OCI-LY1 (cell line): Measurements from ENCODE around the gene MACROD1.

Source experiments
- H2AFZ ChIP-seq: fragments of 200-600 bp; sonication (generic), shearing (Covaris generic); 2 replicates; pipeline ENCODE4 v1.6.0; 2014; ENCODE audit warnings: antibody characterized with exemption, mild to moderate bottlenecking, low read length
- H3F3A ChIP-seq: fragments of 200-600 bp; sonication (generic), shearing (Covaris generic); 2 replicates; pipeline ENCODE4 v1.6.0; 2014; ENCODE audit warnings: mild to moderate bottlenecking, antibody characterized with exemption, low read length, moderate library complexity; ENCODE audit not compliant: insufficient read depth
- H3K27ac ChIP-seq: fragments of 200-600 bp; sonication (generic); 2 replicates; pipeline ENCODE4 v1.5.1; 2014; ENCODE audit warnings: low read length, mixed run types, mild to moderate bottlenecking, low read depth; ENCODE audit not compliant: poor library complexity, severe bottlenecking
- H3K27me3 ChIP-seq: fragments of 200-600 bp; sonication (generic); 2 replicates; pipeline ENCODE4 v1.6.0; 2014; ENCODE audit warnings: antibody characterized with exemption, mild to moderate bottlenecking, low read length, moderate library complexity; ENCODE audit not compliant: insufficient read depth
- H3K36me3 ChIP-seq: fragments of 200-600 bp; sonication (generic); 2 replicates; pipeline ENCODE4 v1.6.1; 2014; ENCODE audit warnings: mild to moderate bottlenecking, antibody characterized with exemption, low read length, moderate library complexity, mixed read lengths; ENCODE audit not compliant: insufficient read depth
- H3K4me1 ChIP-seq: fragments of 200-600 bp; sonication (generic); 2 replicates; pipeline ENCODE4 v1.5.1; 2014; ENCODE audit warnings: mild to moderate bottlenecking, low read length, moderate library complexity; ENCODE audit not compliant: insufficient read depth, severe bottlenecking
- H3K4me2 ChIP-seq: fragments of 200-600 bp; sonication (generic), shearing (Covaris generic); 2 replicates; pipeline ENCODE4 v1.6.1; 2014; ENCODE audit warnings: low read length
- H3K4me3 ChIP-seq: fragments of 200-600 bp; sonication (generic); 2 replicates; pipeline ENCODE4 v1.5.1; 2014; ENCODE audit warnings: low read length, low read depth, mild to moderate bottlenecking, mixed read lengths; ENCODE audit not compliant: poor library complexity, severe bottlenecking
- H3K79me2 ChIP-seq: fragments of 200-600 bp; shearing (Covaris generic); 2 replicates; pipeline ENCODE4 v1.6.1; 2016; ENCODE audit warnings: mixed run types, low read length, mixed read lengths; ENCODE audit not compliant: insufficient read depth
- H3K9ac ChIP-seq: fragments of 200-600 bp; sonication (generic), shearing (Covaris generic); 2 replicates; pipeline ENCODE4 v1.6.1; 2014; ENCODE audit warnings: mild to moderate bottlenecking, low read length, mixed read lengths
- H3K9me2 ChIP-seq: fragments of 200-600 bp; sonication (generic), shearing (Covaris generic); 2 replicates; pipeline ENCODE4 v1.6.1; 2014; ENCODE audit warnings: low read depth, mild to moderate bottlenecking, low read length, mixed read lengths
- H3K9me3 ChIP-seq: fragments of 200-600 bp; shearing (Covaris generic); 2 replicates; pipeline ENCODE4 v1.6.1; 2014; ENCODE audit warnings: low read length, mixed read lengths
- H4K20me1 ChIP-seq: fragments of 200-600 bp; sonication (generic), shearing (Covaris generic); 2 replicates; pipeline ENCODE4 v1.6.0; 2016; ENCODE audit warnings: mild to moderate bottlenecking, low read length; ENCODE audit not compliant: insufficient read depth
- CTCF ChIP-seq: fragments of 200-600 bp; sonication (generic), shearing (Covaris generic); IDR thresholded peaks from 2 replicates; pipeline ENCODE4 v1.5.1; 2017; ENCODE audit warnings: mild to moderate bottlenecking, antibody characterized with exemption, low read length, moderate library complexity, mixed read lengths
- EZH2 ChIP-seq: fragments of 200-600 bp; sonication (generic), shearing (Covaris generic); IDR thresholded peaks from 2 replicates; pipeline ENCODE4 v1.8.0; 2017; ENCODE audit warnings: borderline replicate concordance, mixed run types, mild to moderate bottlenecking, antibody characterized with exemption, low read length, moderate library complexity, mixed read lengths

MACROD1 gene

GRCh38 chr11:64008914-64009633, 156.8 kb downstream of the MACROD1 start:
- H3K9me3 ChIP-seq, result 0 out of 2 replicates have a peak, but pooled peaks cover 3% of the 10 kb centered on the region
- H3K27ac ChIP-seq, result no peak overlapping the region
- H3K9me2 ChIP-seq, result no peaks in the 10 kb centered on the region
- no peak overlapping the region for H2AFZ ChIP-seq
- no peak overlapping the region for H3K4me2 ChIP-seq
- no peak overlapping the region for H3K9ac ChIP-seq
- no peaks in the 10 kb centered on the region for H3K79me2 ChIP-seq
- peaks cover 9% of the 10 kb centered on the region; the same call in 1 of the 2 replicates for H3K27me3 ChIP-seq
- H3K4me1 ChIP-seq, result no peaks in the 10 kb centered on the region
- TF ChIP-seq CTCF (no peak), EZH2 (no peak)
- H3F3A ChIP-seq, result no peaks in the 10 kb centered on the region
- no peaks in the 10 kb centered on the region for H3K36me3 ChIP-seq
- H3K4me3 ChIP-seq, result no peak overlapping the region
- H4K20me1 ChIP-seq, result no peaks in the 10 kb centered on the region

GRCh38 chr11:64008283-64008913, 157.5 kb downstream of the MACROD1 start:
- Histone ChIP-seq H3K9me2 (no peaks in the 10 kb centered on the region), H3K27ac (no peak overlapping the region), H3F3A (no peaks in the 10 kb centered on the region), H3K9ac (no peak overlapping the region), H3K4me2 (no peak overlapping the region), H3K4me1 (no peaks in the 10 kb centered on the region), H4K20me1 (no peaks in the 10 kb centered on the region), H3K27me3 (peaks cover 13% of the 10 kb centered on the region; the same call in 1 of the 2 replicates), H3K9me3 (0 out of 2 replicates have a peak, but pooled peaks cover 3% of the 10 kb centered on the region), H2AFZ (no peak overlapping the region), H3K4me3 (no peak overlapping the region), H3K79me2 (no peaks in the 10 kb centered on the region), H3K36me3 (no peaks in the 10 kb centered on the region)
- TF ChIP-seq EZH2 (no peak), CTCF (no peak)

GRCh38 chr11:64007629-64008282, 158.2 kb downstream of the MACROD1 start:
- no peaks in the 10 kb centered on the region for H3K36me3 ChIP-seq
- H3K4me1 ChIP-seq, result no peaks in the 10 kb centered on the region
- H3K9ac ChIP-seq, result no peak overlapping the region
- no peaks in the 10 kb centered on the region for H4K20me1 ChIP-seq
- no peak overlapping the region for H2AFZ ChIP-seq
- no peak overlapping the region for H3K27ac ChIP-seq
- no peaks in the 10 kb centered on the region for H3K9me2 ChIP-seq
- H3K79me2 ChIP-seq, result no peaks in the 10 kb centered on the region
- TF ChIP-seq CTCF, result no peak
- H3K27me3 ChIP-seq, result peaks cover 13% of the 10 kb centered on the region; the same call in 1 of the 2 replicates
- no peak overlapping the region for H3K4me2 ChIP-seq
- no peak overlapping the region for H3K4me3 ChIP-seq
- H3F3A ChIP-seq, result no peaks in the 10 kb centered on the region
- H3K9me3 ChIP-seq, result 0 out of 2 replicates have a peak, but pooled peaks cover 3% of the 10 kb centered on the region
